ENCODE results near the gene GRIN2B. TPM values are rescaled to one million over a fixed set of nuclear protein-coding genes. Genes with fewer than 3 reads are reported as not detected.

The GRIN2B gene
- polyA plus RNA-seq, 1 donor (not counting 4 experiments of a cell fraction or from before 2014, with no cell fraction given): not detected

GRCh38 chr12:13940335-13940865 lies 41.0 kb downstream of the GRIN2B start:
- Histone ChIP-seq H2AFZ (ENCODE audit: control insufficient read depth, low read length) (no peak overlapping the region), H3K9ac (ENCODE audit: control insufficient read depth, extremely low read depth, insufficient read depth, low read length) (no peak overlapping the region), H3K36me3 (ENCODE audit: control insufficient read depth in 2 of 2, extremely low read depth in 1 of 2, insufficient read depth in 2 of 2, low read length in 2 of 2) (no peaks in the 10 kb centered on the region), H3K4me2 (ENCODE audit: control insufficient read depth, extremely low read depth, insufficient read depth, low read depth, low read length) (no peak overlapping the region), H3K27me3 (ENCODE audit: control insufficient read depth, extremely low read depth, insufficient read depth, low read length) (no peaks in the 10 kb centered on the region), H3K27ac (ENCODE audit: control insufficient read depth, insufficient read depth, low read length) (no peak overlapping the region), H3K79me2 (ENCODE audit: control insufficient read depth, insufficient read depth, low read length) (no peaks in the 10 kb centered on the region), H3K9me1 (ENCODE audit: control insufficient read depth, extremely low read depth, insufficient read depth, low read length) (no peaks in the 10 kb centered on the region), H3K4me3 (ENCODE audit: control insufficient read depth in 2 of 3, extremely low read depth in 1 of 3, insufficient read depth in 2 of 3, low read depth in 1 of 3, low read length in 3 of 3) (no peak overlapping the region), H3K9me3 (ENCODE audit: control insufficient read depth, low read depth, low read length) (no peaks in the 10 kb centered on the region), H4K20me1 (ENCODE audit: control insufficient read depth, extremely low read depth, insufficient read depth, low read length) (no peaks in the 10 kb centered on the region), H3K4me1 (ENCODE audit: control insufficient read depth, extremely low read depth, insufficient read depth, low read length) (no peaks in the 10 kb centered on the region)
- dilution Hi-C loops (cut with MboI; ENCODE audit: extremely low pct_ligation_motif_present, low sequenced_read_pairs): no loop called here
- DNase-seq (ENCODE audit: low read depth, low spot score) (no peak), FAIRE-seq (no peak)
- TF ChIP-seq CTCF (optimal IDR thresholded peaks at IDR 0.05 in 1 of 3, IDR thresholded peaks at IDR 0.05 in 1 of 3, conservative IDR thresholded peaks at IDR 0.05 in 1 of 3; ENCODE audit: extremely low read depth in 1 of 3, insufficient read depth in 2 of 3, low read length in 3 of 3) (no peak), EZH2 (IDR thresholded peaks at IDR 0.05; ENCODE audit: low read length) (no peak)

GRCh38 chr12:13937735-13938134 lies 43.7 kb downstream of the GRIN2B start:
- Histone ChIP-seq H3K9me3 (ENCODE audit: control insufficient read depth, low read depth, low read length) (no peaks in the 10 kb centered on the region), H3K9me1 (ENCODE audit: control insufficient read depth, extremely low read depth, insufficient read depth, low read length) (no peaks in the 10 kb centered on the region), H3K4me2 (ENCODE audit: control insufficient read depth, extremely low read depth, insufficient read depth, low read depth, low read length) (no peak overlapping the region), H3K27me3 (ENCODE audit: control insufficient read depth, extremely low read depth, insufficient read depth, low read length) (no peaks in the 10 kb centered on the region), H3K27ac (ENCODE audit: control insufficient read depth, insufficient read depth, low read length) (no peak overlapping the region), H4K20me1 (ENCODE audit: control insufficient read depth, extremely low read depth, insufficient read depth, low read length) (no peaks in the 10 kb centered on the region), H3K79me2 (ENCODE audit: control insufficient read depth, insufficient read depth, low read length) (no peaks in the 10 kb centered on the region), H3K4me3 (ENCODE audit: control insufficient read depth in 2 of 3, extremely low read depth in 1 of 3, insufficient read depth in 2 of 3, low read depth in 1 of 3, low read length in 3 of 3) (no peak overlapping the region), H3K9ac (ENCODE audit: control insufficient read depth, extremely low read depth, insufficient read depth, low read length) (no peak overlapping the region), H3K4me1 (ENCODE audit: control insufficient read depth, extremely low read depth, insufficient read depth, low read length) (no peaks in the 10 kb centered on the region), H2AFZ (ENCODE audit: control insufficient read depth, low read length) (no peak overlapping the region), H3K36me3 (ENCODE audit: control insufficient read depth in 2 of 2, extremely low read depth in 1 of 2, insufficient read depth in 2 of 2, low read length in 2 of 2) (no peaks in the 10 kb centered on the region)
- dilution Hi-C loops (cut with MboI; ENCODE audit: extremely low pct_ligation_motif_present, low sequenced_read_pairs): no loop called here
- no peak for FAIRE-seq
- TF ChIP-seq EZH2 (IDR thresholded peaks at IDR 0.05; ENCODE audit: low read length) (no peak), CTCF (optimal IDR thresholded peaks at IDR 0.05 in 1 of 3, IDR thresholded peaks at IDR 0.05 in 1 of 3, conservative IDR thresholded peaks at IDR 0.05 in 1 of 3; ENCODE audit: extremely low read depth in 1 of 3, insufficient read depth in 2 of 3, low read length in 3 of 3) (no peak)
- DNase-seq (ENCODE audit: low read depth, low spot score): no peak
